NCI-H524 treated with DMSO at 0.1 percent for 48 hours (cell line): ENCODE data around the gene ALOX5.
"Not testable (repeated sequence)": the region's sequence is repeated elsewhere in the genome, so short reads cannot be mapped to it uniquely, and the experiment has no call there.

Experiments used
- DNase-seq: peaks from one replicate; lab custom pipeline; 2025; lab: John Stamatoyannopoulos, UW

Gene ALOX5

DNA sequence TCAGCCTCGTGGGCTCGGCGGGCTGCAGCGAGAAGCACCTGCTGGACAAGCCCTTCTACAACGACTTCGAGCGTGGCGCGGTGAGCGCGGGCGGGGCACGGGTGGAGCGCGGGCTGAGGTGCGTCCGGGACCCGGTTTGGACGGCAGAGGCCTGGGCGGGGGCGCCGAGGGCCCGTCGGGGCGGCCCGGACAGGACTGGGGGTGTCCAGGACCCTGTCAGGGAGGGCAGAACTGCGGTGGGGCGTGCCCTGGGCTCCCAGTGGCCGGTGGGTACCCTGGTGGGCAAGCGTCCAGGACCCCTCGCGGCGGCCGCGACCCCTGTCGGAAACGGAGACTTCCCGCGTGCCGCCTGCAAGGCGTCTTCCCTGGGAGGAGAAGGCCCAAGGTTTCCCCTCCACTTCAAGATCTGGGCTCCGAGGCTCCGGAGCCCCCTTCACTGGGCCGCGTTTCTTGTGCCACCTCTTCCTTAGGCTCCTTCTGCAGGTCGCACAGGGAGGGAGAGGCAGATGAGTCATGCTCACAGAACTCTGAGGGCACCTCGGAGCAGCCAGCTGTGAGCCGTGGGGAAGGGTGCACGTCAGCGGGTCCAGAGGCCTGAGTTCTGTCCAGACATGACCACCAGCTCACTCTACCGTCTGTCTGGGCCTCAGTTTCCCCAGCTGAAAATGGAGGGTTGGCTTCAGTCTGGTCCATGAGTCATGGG lies 485 bp downstream of the ALOX5 start:
- no peak for DNase-seq

DNA sequence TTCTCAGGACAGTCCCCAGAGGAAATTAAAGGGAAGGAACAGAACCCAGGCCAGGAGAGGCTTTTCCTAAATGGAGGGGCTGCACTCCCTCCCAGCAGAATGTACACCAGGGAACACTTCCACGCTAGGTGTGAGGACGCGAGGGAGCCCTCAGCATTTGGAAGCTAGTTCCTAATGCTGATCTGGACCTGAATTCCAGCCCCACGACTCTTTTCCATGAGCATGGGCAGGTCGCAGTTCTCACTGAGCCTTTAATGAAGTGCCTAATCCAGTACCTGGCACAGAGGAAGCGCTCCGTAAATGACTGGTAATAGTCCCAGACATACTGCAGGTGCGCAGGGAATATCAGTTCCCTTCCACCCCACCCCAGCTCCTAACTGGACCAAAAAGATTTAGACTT lies 1.1 kb downstream of the ALOX5 start:
- no peak for DNase-seq

DNA sequence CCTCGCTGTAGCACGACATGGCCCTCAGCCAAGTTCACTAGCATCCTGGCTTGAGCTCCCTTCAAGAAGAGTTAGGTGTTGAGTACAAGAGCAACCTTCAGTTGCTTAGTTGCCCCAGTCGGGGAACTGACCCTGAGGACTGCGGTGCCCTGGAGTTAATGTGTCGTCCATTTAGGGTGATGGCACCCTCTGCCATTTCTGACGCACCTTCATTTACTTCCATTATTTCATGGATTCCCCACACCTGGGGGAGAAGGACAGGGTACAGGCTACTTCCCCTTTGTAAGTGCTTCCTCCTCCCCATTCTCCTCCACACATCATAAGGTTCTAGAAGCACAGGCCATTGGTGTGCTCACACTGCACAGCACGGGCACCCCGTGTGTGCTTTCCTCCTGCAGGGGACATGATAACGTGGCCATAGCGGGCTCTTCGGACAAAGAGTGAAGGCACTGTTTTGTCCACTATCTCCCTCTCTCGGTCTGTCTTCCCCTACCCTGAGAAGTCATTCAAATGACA lies 1.8 kb downstream of the ALOX5 start:
- no peak for DNase-seq

DNA sequence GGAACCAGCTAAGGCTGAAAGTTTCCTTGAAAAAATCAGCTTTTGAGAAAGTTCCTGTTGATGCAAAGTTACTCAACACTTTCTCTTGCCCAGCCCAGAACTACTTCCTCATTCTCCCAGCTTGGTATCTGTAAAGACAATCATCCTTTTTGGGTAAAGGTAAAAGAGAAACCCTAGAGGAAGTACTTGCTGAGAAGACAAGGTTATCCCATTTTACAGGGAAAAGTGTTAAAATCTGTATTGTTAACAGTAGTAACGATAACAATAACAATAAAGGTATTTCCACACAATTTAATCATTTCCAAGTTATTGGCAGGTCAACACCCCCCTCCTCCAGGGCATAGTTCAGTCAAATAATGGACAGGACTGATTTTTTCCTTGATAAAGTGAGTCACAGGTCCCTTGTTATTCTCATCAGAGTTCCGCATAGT lies 2.4 kb downstream of the ALOX5 start:
- DNase-seq, result no peak

DNA sequence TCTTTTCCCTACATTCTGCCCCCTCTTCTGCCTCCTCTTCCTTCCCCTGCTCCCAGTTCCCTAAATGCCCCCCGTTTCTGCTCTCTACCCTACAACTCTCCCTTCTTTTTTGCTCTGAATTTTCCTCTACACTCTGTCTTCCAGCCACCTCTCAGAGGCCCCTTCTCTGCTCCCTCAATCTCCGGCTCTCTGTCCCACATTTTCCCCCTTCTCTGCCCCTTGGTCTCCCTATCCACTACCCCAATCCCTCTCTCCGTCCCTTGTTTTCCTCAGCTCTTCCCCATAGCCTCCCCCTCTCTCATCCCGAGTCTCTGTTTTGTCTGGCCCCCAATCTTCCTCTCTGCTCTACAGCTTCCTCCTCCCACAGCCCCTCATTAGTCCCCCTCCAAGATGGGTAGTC lies 3.3 kb downstream of the ALOX5 start:
- no peak for DNase-seq

DNA sequence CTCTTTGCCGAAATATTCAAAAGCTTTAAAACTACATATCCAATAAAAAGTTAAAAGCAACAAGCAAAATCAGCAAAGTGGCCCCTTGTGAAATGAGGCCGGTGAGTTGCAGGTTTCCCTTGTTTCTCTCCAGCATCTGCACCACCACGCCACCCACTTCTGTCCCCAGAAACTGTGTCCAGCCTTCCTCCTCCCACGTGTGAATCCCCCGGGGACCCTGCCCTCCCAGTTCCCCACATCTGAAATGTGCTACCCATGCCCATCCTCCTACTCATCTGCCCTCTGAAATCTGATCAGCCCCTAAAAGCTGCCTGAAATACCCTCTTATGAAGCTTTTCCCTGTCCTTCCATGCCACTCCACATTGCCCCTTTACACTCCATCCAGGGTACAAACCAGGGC lies 3.8 kb downstream of the ALOX5 start:
- DNase-seq, result no peak

DNA sequence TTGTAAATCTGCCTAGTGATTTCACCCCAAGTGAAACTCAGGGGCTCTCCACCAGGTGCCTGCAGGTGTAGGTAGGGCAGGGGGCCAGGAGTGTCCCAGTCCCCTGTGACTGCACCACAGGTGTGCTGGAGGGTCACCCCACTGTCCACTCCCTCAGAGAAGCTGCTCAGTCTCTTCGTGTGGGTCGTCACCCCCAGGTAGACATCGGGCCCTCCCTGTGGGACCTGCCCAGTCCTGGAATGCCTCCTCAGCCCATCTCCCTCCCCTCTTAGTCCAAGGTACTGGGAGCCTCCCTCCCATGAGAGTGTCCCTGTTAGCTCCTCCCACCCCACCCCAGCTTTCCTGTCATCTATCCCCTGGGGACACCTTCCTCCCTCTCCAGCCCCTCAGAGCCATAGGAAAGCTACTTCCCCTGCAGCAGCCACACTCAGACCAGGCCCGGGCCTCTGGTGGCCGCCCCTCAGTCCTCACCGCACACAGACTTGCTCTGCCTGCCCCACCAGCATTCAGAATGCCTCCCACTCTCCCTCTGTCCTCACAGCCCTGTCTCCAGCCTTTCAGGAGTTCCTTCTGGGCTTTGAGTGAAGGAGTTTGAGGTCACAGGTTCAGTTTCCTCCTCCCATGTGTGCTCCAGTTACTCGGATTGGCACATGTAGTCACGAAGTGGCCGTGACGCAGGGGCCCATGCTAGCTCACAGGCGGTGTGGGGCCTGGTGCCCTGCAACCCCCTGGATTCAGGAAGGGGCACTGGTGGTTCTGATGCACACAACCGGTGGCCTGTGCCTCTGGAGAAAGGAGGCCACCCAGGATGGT lies 5.1 kb downstream of the ALOX5 start:
- DNase-seq, result no peak

DNA sequence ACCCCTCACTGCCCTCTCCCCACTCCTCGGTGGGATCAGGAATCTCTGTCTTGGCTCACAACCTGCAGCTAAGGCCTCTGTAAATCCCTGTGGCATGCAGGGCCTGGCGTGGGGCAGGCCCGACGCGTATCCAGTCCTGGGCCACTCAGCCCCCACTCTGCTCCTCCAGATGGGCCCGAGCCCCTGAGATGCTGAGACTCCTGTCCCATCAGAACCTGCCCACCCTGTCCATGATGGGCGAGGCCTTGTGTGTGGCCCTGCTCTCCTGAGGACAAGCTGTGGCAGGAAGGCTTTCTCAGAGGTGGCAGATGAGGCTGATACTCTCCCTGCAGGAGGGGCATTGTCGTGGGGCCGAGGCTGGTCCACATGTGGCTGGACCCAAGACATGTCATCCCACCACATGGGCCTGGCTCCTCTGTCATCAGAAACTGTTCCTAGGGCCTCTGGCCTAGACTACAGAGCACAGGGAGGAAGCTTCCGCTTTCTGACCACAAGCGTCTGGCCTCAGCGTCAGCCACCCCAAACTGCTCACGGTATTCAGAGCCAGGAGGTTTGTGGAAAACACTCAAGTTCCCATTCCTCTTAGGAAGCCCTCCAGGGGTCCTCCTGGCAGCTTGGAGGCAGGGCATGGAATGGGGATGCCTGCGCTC lies 6.0 kb downstream of the ALOX5 start:
- no peak for DNase-seq

DNA sequence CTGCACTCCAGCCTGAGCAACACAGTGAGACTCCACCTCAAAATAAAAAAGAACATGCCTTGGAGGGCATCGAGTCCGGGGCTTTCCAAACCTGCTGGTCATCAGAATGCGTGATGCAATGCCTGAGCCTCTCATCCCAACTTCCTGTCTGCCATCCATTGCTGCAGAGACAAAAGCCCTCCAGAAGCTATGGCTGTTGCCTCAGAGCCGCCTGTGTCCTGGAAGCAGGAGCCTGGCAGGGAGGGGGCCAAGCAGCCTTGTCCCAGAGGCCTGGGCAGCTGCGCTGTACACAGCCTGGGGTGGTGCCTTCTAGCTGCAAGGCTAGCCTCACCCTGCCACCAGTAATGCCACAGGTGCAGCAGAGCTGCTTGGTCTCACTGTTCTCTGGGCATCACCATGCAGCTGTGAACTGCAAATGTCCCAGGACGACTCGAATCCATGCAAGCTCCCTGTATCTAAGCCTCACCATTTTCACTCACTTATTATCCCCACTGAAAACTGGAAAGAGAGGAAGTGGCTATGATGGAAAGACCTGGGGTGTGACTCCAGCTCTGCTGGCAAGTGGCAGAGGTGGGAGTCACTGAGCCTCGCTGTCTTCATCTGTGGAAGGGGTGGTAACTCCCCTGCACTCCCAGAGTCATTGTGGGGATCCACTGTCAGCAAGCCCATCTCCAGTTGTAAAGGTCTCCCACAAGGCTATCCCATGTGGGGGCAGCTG lies 7.0 kb downstream of the ALOX5 start:
- no peak for DNase-seq

DNA sequence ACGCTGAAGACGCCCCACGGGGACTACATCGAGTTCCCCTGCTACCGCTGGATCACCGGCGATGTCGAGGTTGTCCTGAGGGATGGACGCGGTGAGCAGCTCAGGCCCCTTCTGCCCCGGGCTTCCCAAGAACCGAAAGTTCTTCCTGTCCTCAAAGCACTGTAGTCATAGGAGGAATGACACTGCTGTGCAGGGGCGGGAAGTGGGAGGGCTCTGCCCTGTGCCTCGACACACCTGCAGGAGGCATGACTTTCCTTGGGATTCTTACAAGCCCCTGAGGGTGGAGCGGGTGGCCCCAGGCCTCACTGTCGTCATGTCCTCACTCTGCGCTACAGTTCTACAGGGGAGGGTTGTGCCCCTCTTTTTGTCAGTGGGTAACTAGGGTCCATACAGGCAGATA lies 8.6 kb downstream of the ALOX5 start:
- no peak for DNase-seq

DNA sequence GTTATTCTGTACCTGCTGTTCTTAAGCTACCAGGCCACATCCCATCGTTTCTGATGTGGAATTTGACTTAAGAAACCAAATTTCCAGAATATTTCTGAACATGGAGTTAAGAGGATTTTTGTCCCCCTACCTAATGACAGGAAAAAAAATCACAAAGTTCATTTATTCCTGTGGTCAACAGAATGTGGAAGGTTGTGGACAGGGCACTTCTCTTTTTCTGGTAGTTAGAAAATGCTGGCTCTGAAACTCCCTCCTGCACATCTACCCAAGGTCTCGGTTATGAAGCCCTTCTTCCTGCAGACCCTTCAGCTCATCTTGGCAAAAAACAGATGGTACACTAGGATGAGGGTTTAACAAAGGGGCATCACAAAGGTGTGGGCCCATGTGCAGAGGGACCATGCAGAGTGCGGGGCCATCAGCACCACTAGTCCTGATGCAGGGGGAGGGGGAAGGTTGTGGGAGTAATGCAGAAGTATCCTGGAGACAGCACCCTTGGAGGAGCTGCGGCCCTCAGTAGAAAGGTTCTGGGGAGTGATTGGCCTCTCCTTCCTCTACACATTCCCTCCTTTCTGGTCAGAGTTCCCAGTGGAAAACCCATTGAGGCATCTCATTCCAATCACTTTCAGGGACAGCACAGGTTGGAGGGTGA lies 9.8 kb downstream of the ALOX5 start:
- no peak for DNase-seq

DNA sequence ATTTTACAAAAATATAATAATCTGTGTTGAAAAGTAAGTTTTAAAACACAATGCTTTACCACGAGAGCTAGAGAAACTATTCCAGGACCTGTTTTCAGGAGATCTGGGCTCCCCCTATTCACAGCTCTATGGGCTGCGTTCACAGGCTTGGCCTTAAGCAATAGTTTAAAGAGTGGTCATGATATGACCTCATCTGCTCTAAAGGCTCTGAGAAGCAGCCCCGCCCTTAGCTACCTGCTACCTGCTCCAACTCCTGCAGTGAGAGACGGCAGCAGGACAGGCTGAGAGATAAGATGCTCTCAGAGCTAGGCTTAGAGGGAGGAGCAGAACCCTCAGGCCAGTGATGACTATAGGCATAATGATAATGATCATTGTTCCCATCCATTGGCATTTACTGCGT lies 12.6 kb downstream of the ALOX5 start:
- no peak for DNase-seq

DNA sequence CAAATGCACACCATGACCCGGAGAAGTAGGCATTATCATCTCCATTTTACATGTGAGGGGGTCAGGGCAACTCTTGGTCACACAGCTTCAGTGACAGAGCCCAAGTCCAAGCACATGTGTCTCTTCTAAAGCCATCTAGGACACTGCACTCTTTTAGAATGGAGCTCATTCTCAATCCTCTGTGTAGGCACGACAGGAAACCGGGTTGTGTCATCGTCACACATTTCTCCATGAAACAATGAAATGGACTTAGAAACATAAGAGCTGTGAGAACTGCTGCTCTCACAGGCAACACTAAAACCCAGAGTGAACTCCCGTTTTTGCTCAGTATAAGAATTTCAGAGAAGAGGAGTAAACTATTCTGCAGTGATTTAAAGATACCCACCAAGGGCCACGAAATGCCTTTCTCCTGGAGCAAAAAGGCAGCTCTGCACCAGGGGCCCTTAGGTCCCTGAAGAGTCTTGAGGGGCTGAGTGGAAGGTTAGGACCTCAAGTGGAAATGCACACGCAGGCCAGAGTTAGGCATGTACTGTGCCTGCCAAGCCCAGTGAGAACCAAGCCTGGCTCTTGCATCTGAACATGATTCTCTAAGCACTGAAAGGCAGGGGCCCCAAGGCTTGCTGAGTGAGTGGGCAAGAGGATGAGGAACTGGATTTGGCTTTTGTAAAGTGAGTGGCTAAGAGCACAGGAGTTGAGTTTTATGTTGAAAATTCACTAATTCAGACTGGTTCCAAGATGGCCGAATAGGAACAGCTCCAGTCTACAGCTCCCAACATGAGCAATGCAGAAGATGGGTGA lies 13.3 kb downstream of the ALOX5 start:
- DNase-seq, result no peak

DNA sequence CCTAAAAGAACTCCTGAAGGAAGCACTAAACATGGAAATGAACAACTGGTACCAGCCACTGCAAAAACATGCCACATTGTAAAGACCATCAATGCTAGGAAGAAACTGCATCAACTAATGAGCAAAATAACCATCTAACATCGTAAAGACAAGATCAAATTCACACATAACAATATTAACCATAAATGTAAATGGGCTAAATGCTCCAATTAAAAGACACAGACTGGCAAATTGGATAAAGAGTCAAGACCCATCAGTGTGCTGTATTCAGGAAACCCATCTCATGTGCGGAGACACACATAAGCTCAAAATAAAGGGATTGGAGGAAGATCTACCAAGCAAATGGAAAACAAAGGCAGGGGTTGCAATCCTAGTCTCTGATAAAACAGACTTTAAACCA lies 15.7 kb downstream of the ALOX5 start:
- not testable (repeated sequence) for DNase-seq

DNA sequence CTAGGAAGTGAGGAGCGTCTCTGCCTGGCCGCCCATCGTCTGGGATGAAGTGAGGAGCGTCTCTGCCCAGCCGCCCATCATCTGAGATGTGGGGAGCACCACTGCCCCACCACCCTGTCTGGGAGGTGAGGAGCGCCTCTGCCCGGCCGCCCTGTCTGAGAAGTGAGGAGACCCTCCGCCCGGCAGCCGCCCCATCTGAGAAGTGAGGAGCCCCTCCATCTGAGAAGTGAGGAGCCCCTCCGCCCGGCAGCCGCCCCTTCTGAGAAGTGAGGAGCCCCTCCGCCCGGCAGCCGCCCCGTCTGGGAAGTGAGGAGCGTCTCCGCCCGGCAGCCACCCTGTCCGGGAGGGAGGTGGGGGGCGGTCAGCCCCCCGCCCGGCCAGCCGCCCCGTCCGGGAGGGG lies 17.6 kb downstream of the ALOX5 start:
- DNase-seq, result not testable (repeated sequence)

DNA sequence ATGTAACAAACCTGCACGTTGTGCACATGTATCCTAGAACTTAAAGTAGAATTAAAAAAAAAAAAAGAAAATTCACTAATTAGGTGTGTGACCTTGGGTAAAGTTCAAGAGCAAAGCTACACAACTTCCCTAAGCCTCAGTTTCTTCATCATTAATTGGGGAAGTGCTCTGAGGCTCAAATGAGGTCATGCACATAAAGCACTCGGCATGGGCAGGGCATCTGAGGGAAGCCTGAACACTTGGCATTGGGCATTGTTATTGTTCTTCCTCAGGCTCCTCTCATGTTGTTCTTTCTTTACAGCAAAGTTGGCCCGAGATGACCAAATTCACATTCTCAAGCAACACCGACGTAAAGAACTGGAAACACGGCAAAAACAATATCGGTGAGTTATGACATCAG lies 21.5 kb downstream of the ALOX5 start:
- no peak for DNase-seq

DNA sequence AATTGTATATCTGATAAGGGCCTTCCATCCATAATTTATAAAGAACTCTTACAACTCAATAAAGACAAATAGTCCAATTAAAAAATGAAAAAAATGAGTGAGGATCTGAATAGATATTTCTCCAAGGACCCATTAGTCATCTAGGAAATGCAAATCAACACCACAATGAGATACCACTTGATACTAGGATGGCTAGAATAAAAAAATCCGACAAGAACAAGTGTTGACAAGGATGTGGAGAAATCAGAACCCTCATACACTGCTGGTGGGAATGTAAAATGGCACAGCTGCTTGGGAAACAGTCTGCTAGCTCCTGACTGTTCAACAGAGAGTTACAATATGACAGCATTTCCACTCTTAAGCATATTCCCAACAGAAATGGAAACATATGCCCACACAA lies 24.6 kb downstream of the ALOX5 start:
- DNase-seq, result no peak

DNA sequence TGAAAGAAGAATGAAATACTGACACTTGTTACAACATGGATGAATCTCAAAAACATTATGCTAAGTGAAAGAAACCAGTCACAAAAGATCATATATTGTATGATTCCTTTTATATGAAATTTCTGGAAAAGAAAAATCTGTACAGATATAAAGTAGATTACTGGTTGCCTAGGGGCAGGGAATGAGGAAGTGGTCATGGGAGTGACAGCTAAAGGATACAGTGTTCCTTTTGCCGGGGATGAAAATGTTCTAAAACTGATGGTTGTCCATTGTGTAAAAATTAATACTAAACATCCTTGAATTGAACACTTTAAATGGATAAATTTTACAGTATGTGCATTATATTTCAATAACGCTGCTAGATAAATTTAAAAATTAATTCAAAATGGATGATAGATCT lies 25.1 kb downstream of the ALOX5 start:
- DNase-seq, result no peak

DNA sequence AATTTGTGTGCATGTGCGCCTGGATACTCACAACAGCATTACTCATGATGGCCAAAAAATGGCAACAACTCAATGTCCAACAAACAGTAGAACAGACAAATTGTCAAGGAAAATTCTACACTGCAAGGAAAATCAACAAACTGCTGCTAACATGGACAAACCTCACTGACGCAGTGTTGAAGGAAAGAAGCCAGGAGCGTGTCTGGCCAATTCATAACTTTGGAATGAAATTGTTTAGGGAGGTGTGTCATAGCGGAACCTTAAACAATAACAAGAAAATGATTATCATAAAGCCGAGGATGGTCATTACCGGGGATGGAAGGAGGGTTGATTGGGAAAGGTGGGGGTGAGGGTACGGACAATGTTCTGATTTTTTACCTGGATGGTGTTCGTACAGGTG lies 29.1 kb downstream of the ALOX5 start:
- DNase-seq, result no peak

DNA sequence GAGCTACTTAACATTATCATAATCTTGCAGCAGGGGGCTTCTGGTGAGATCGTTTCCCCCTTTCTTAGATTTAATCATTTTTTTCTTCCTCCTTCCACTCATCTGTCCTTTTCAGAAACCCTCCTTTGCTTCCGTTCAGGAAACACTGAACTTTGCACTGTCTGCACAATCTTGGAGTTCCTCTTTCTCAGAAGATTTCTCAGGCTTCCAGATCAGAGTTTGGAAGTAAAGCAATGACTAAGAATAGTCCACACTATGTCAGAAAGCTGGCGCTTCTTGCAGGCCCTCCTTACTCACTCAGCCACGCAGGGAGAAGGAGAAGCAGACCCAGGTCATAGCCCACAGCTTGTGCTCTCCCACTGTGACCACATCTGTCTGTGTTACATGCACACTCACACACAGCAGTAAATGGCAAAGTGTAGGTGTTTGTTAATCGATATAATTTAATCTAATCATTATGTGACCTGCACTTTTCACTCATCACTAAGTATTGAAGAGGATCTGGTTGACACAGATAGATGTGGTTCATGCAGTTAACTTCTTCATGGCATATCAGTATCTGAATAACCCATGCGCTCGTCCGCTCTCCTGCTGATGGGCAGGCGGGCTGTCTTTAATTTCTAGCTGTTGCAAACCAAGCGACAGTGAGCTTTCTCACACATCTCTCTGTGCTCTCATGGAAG lies 30.2 kb downstream of the ALOX5 start:
- DNase-seq, result no peak
